ENCODE results near the gene ZNF646. TPM values are rescaled to one million over a fixed set of nuclear protein-coding genes. Genes with fewer than 3 reads are reported as not detected.

The ZNF646 gene
- total RNA-seq, 1 donor from 2014 or later: 17.2 TPM

DNA sequence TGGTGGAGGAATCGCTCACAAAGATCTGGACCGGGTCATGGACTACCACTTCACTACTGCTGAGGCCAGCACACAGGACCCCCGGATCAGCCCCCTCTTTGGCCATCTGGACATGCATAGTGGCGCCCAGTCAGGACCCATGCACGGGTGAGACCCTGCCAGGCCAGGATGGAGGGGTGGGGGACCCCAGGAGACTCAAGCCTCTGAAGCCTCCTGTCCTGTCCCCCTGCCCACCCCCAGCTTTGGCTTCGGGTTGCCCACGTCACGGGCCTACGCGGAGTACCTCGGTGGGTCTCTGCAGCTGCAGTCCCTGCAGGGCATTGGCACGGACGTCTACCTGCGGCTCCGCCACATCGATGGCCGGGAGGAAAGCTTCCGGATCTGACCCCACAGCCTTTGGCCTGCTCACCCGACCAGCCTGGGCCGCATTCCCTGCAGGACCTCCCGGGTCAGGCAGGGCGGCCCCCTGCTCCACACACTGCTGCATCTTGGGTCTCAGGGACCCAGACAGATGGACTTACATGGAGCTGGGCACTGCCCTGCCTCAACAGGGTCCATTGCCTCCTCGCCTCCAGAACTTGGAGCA is 37.8 kb downstream of the ZNF646 start:
- Mint-ChIP-seq H3K27ac (ENCODE audit: unreplicated experiment) (no peak overlapping the region), H3K27me3 (ENCODE audit: low read depth, unreplicated experiment) (no peaks in the 10 kb centered on the region), H3K4me3 (ENCODE audit: unreplicated experiment) (no peak overlapping the region), H3K4me1 (ENCODE audit: low read depth, unreplicated experiment) (peaks cover 5% of the 10 kb centered on the region), H3K36me3 (ENCODE audit: low read depth, unreplicated experiment) (peaks cover 24% of the 10 kb centered on the region), H3K9me3 (ENCODE audit: unreplicated experiment) (no peaks in the 10 kb centered on the region)
- Histone ChIP-seq H3K4me3 (ENCODE audit: insufficient read depth, low read depth, low read length) (no peak overlapping the region), H3K79me2 (ENCODE audit: insufficient read depth, low read length) (peaks cover 20% of the 10 kb centered on the region), H3K9ac (ENCODE audit: low read length) (no peak overlapping the region), H3K4me2 (ENCODE audit: low read length) (no peak overlapping the region), H3K27me3 (ENCODE audit: insufficient read depth, low read length) (no peaks in the 10 kb centered on the region), H4K20me1 (ENCODE audit: insufficient read depth, low read length) (peaks cover 7% of the 10 kb centered on the region), H3K36me3 (ENCODE audit: insufficient read depth, low read length) (peaks cover 7% of the 10 kb centered on the region), H3K9me3 (ENCODE audit: insufficient read depth, low read depth, low read length) (no peaks in the 10 kb centered on the region), H2AFZ (ENCODE audit: low read depth, low read length) (no peak overlapping the region), H3K27ac (ENCODE audit: low read depth, low read length) (no peak overlapping the region), H3K4me1 (ENCODE audit: insufficient read depth, low read length) (peaks cover 9% of the 10 kb centered on the region)
- TF ChIP-seq, protein P1, sequence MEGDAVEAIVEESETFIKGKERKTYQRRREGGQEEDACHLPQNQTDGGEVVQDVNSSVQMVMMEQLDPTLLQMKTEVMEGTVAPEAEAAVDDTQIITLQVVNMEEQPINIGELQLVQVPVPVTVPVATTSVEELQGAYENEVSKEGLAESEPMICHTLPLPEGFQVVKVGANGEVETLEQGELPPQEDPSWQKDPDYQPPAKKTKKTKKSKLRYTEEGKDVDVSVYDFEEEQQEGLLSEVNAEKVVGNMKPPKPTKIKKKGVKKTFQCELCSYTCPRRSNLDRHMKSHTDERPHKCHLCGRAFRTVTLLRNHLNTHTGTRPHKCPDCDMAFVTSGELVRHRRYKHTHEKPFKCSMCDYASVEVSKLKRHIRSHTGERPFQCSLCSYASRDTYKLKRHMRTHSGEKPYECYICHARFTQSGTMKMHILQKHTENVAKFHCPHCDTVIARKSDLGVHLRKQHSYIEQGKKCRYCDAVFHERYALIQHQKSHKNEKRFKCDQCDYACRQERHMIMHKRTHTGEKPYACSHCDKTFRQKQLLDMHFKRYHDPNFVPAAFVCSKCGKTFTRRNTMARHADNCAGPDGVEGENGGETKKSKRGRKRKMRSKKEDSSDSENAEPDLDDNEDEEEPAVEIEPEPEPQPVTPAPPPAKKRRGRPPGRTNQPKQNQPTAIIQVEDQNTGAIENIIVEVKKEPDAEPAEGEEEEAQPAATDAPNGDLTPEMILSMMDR (IDR thresholded peaks at IDR 0.05; ENCODE audit: insufficient read depth, low read depth, low read length): no peak
- no peak for TF ChIP-seq EZH2 (IDR thresholded peaks at IDR 0.05; ENCODE audit: insufficient read depth, low read length)
- DNase-seq (ENCODE audit: low read depth): no peak
- no peak for FAIRE-seq

- FAIRE-seq: no peak
Measured at GRCh38 chr16:31112711-31113110, 38.5 kb downstream of the ZNF646 start.

More at GRCh38 chr16:31112711-31113110, 38.5 kb downstream of the ZNF646 start:
- no peak for DNase-seq (ENCODE audit: low read depth)
- H3K9me3 Mint-ChIP-seq (ENCODE audit: unreplicated experiment): no peaks in the 10 kb centered on the region
- H3K4me1 Mint-ChIP-seq (ENCODE audit: low read depth, unreplicated experiment): peaks cover 5% of the 10 kb centered on the region
- Histone ChIP-seq H3K4me1 (ENCODE audit: insufficient read depth, low read length) (peaks cover 9% of the 10 kb centered on the region), H3K27me3 (ENCODE audit: insufficient read depth, low read length) (no peaks in the 10 kb centered on the region), H3K9ac (ENCODE audit: low read length) (no peak overlapping the region), H4K20me1 (ENCODE audit: insufficient read depth, low read length) (peaks cover 7% of the 10 kb centered on the region), H3K4me2 (ENCODE audit: low read length) (no peak overlapping the region), H3K36me3 (ENCODE audit: insufficient read depth, low read length) (peaks cover 7% of the 10 kb centered on the region), H3K4me3 (ENCODE audit: insufficient read depth, low read depth, low read length) (no peak overlapping the region), H3K9me3 (ENCODE audit: insufficient read depth, low read depth, low read length) (no peaks in the 10 kb centered on the region), H2AFZ (ENCODE audit: low read depth, low read length) (no peak overlapping the region), H3K27ac (ENCODE audit: low read depth, low read length) (no peak overlapping the region), H3K79me2 (ENCODE audit: insufficient read depth, low read length) (peaks cover 20% of the 10 kb centered on the region)
- no peaks in the 10 kb centered on the region for H3K27me3 Mint-ChIP-seq (ENCODE audit: low read depth, unreplicated experiment)
- TF ChIP-seq, protein P1 (IDR thresholded peaks at IDR 0.05; ENCODE audit: insufficient read depth, low read depth, low read length): no peak
- TF ChIP-seq EZH2 (IDR thresholded peaks at IDR 0.05; ENCODE audit: insufficient read depth, low read length): no peak
- no peak overlapping the region for H3K27ac Mint-ChIP-seq (ENCODE audit: unreplicated experiment)
- H3K4me3 Mint-ChIP-seq (ENCODE audit: unreplicated experiment): no peak overlapping the region
- peaks cover 24% of the 10 kb centered on the region for H3K36me3 Mint-ChIP-seq (ENCODE audit: low read depth, unreplicated experiment)
